Smooth muscle cell (in vitro differentiated cells): ENCODE results near the gene PDE4D. TPM values are rescaled to one million over a fixed set of nuclear protein-coding genes. Genes with fewer than 3 reads are reported as not detected.

Source experiments
- DNase-seq: peaks from one replicate; lab custom pipeline; 2025; ENCODE audit not compliant: unreplicated experiment; lab: John Stamatoyannopoulos, UW
- H2AFZ ChIP-seq: fragments of 200-600 bp; sonication (generic); 2 replicates; pipeline ENCODE4 v1.6.0; 2016; ENCODE audit warnings: antibody characterized with exemption, low read depth, mild to moderate bottlenecking
- H3F3A ChIP-seq: fragments of 200-600 bp; sonication (generic); 2 replicates; pipeline ENCODE4 v1.6.0; 2017; ENCODE audit warnings: antibody characterized with exemption, low read depth
- H3K27ac ChIP-seq: fragments of 200-600 bp; sonication (generic); 2 replicates; pipeline ENCODE4 v1.5.1; 2016; ENCODE audit warnings: low read depth, mild to moderate bottlenecking
- H3K27me3 ChIP-seq: fragments of 200-600 bp; sonication (generic); 2 replicates; pipeline ENCODE4 v1.6.1; 2016; ENCODE audit warnings: low read depth, mild to moderate bottlenecking
- H3K36me3 ChIP-seq: fragments of 200-600 bp; sonication (generic); 2 replicates; pipeline ENCODE4 v1.5.1; 2016; ENCODE audit warnings: low read depth
- H3K4me1 ChIP-seq: fragments of 200-600 bp; sonication (generic); 2 replicates; pipeline ENCODE4 v1.5.1; 2016; ENCODE audit warnings: low read depth
- H3K4me2 ChIP-seq: fragments of 200-600 bp; sonication (generic); 2 replicates; pipeline ENCODE4 v1.6.0; 2016; ENCODE audit warnings: mild to moderate bottlenecking
- H3K4me3 ChIP-seq: fragments of 200-600 bp; sonication (generic); 2 replicates; pipeline ENCODE4 v1.5.1; 2016; ENCODE audit warnings: mild to moderate bottlenecking
- H3K79me2 ChIP-seq: fragments of 200-600 bp; sonication (generic); 2 replicates; pipeline ENCODE4 v1.6.0; 2016; ENCODE audit warnings: low read depth, mild to moderate bottlenecking
- H3K9ac ChIP-seq: fragments of 200-600 bp; sonication (generic); 2 replicates; pipeline ENCODE4 v1.6.0; 2016; ENCODE audit warnings: low read depth
- H3K9me3 ChIP-seq: fragments of 200-600 bp; sonication (generic); replicated peaks from 2 replicates; pipeline ENCODE4 v1.5.1; 2016; ENCODE audit warnings: low read depth
- H4K20me1 ChIP-seq: fragments of 200-600 bp; sonication (generic); 2 replicates; pipeline ENCODE4 v1.6.0; 2016; ENCODE audit warnings: low read depth
- CTCF ChIP-seq: fragments of 200-600 bp; sonication (generic); IDR thresholded peaks from 2 replicates; pipeline ENCODE4 v1.5.1; 2017; ENCODE audit warnings: borderline replicate concordance, mild to moderate bottlenecking, antibody characterized with exemption; ENCODE audit not compliant: insufficient read depth, poor library complexity, severe bottlenecking
- WGBS: methylation state at CpG from one replicate; pipeline ENCODE4 v1.1.7; 2016; ENCODE audit warnings: low lambda C conversion rate; 5-methylcytosine and 5-hydroxymethylcytosine counted together
- polyA plus RNA-seq: library from polyadenylated mRNA; unstranded; fragments of >200 nt; fragmentation: Nextera tagmentation; extraction: Ambion mirVana; gene quantifications from 2 replicates; pipeline ENCODE4 v1.2.1, GENCODE V29; 2016
- total RNA-seq: library from RNA; depleted of rRNA; stranded (reverse); fragments of >200 nt; gene quantifications from 2 replicates; pipeline ENCODE4 v1.2.3, GENCODE V29; 2014

Gene PDE4D
- total and polyA plus RNA-seq, 2 experiments from 2014 or later, result 16.4 to 61.0 TPM

GRCh38 chr5:59142138-59142537 is 751.4 kb downstream of the PDE4D start:
- Histone ChIP-seq H3K79me2 (no peaks in the 10 kb centered on the region), H3K4me1 (no peaks in the 10 kb centered on the region), H3K27ac (no peak overlapping the region), H3K9ac (no peak overlapping the region), H4K20me1 (no peaks in the 10 kb centered on the region), H3K27me3 (no peaks in the 10 kb centered on the region), H3K4me3 (no peak overlapping the region), H3F3A (no peaks in the 10 kb centered on the region), H3K4me2 (no peak overlapping the region), H3K9me3 (no peaks in the 10 kb centered on the region), H3K36me3 (no peaks in the 10 kb centered on the region), H2AFZ (no peak overlapping the region)
- DNase-seq, result no peak
- TF ChIP-seq CTCF, result no peak
- WGBS, result 98% methylated on average over 2 of the region's 2 CpGs

GRCh38 chr5:59140133-59140532 is 753.4 kb downstream of the PDE4D start:
- Histone ChIP-seq H3K27me3 (no peaks in the 10 kb centered on the region), H3K79me2 (no peaks in the 10 kb centered on the region), H3K4me3 (no peak overlapping the region), H3K4me2 (no peak overlapping the region), H3K9ac (no peak overlapping the region), H3F3A (no peaks in the 10 kb centered on the region), H2AFZ (no peak overlapping the region), H3K27ac (no peak overlapping the region), H4K20me1 (no peaks in the 10 kb centered on the region), H3K9me3 (no peaks in the 10 kb centered on the region), H3K36me3 (no peaks in the 10 kb centered on the region), H3K4me1 (no peaks in the 10 kb centered on the region)
- DNase-seq, result no peak
- WGBS, result 98% methylated on average over 2 of the region's 2 CpGs
- TF ChIP-seq CTCF, result no peak

- no peaks in the 10 kb centered on the region for H3K9me3 ChIP-seq
- no peaks in the 10 kb centered on the region for H3K79me2 ChIP-seq
- H4K20me1 ChIP-seq, result no peaks in the 10 kb centered on the region
- H3F3A ChIP-seq, result no peaks in the 10 kb centered on the region
- H3K9ac ChIP-seq, result no peak overlapping the region
- no peaks in the 10 kb centered on the region for H3K27me3 ChIP-seq
- H3K36me3 ChIP-seq, result no peaks in the 10 kb centered on the region
- WGBS, result 92% methylated on average over 1 of the region's 1 CpG
- no peak for TF ChIP-seq CTCF
- no peak overlapping the region for H3K27ac ChIP-seq
- no peak overlapping the region for H3K4me3 ChIP-seq
- no peak overlapping the region for H3K4me2 ChIP-seq
- no peaks in the 10 kb centered on the region for H3K4me1 ChIP-seq
- no peak for DNase-seq
- no peak overlapping the region for H2AFZ ChIP-seq
These were observed 753.8 kb downstream of the PDE4D start for GRCh38 chr5:59139695-59140094.

GRCh38 chr5:59138509-59138908 is 755.0 kb downstream of the PDE4D start:
- Histone ChIP-seq H3K4me3 (no peak overlapping the region), H3K27ac (no peak overlapping the region), H3K36me3 (no peaks in the 10 kb centered on the region), H3K9me3 (no peaks in the 10 kb centered on the region), H3K27me3 (no peaks in the 10 kb centered on the region), H3K79me2 (no peaks in the 10 kb centered on the region), H4K20me1 (no peaks in the 10 kb centered on the region), H3K4me1 (no peaks in the 10 kb centered on the region), H3F3A (no peaks in the 10 kb centered on the region), H2AFZ (no peak overlapping the region), H3K9ac (no peak overlapping the region), H3K4me2 (no peak overlapping the region)
- WGBS, result 97% methylated on average over 2 of the region's 2 CpGs
- no peak for TF ChIP-seq CTCF
- no peak for DNase-seq
